OCI-LY7 (cell line): ENCODE data around the gene ARHGEF10L. TPM values are rescaled to one million over a fixed set of nuclear protein-coding genes. Genes with fewer than 3 reads are reported as not detected.

ENCODE experiments used
- BruUV-seq: library from RNA; stranded (reverse); fragments of 400-500 nt; replicated peaks from 2 replicates; lab custom pipeline; 2021; lab: Mats Ljungman, UMichigan
- CTCF ChIA-PET: fragments of 300-600 bp; sonication (Branson Sonifier 250); formaldehyde crosslinking; loops from one replicate; lab custom pipeline; 2022; ENCODE audit warnings: antibody characterized with exemption; ENCODE audit not compliant: unreplicated experiment; lab: Charles Lee
- POLR2A ChIA-PET: fragments of 300-600 bp; sonication (Branson Sonifier 250); formaldehyde crosslinking; loops from one replicate; lab custom pipeline; 2022; ENCODE audit warnings: antibody characterized with exemption; lab: Charles Lee
- DNase-seq: peaks from one replicate; pipeline ENCODE4 v3.0.0-alpha.2; 2015; ENCODE audit warnings: low spot score
- H2AFZ ChIP-seq: fragments of 200-600 bp; sonication (generic), shearing (Covaris generic); 2 replicates; pipeline ENCODE4 v1.6.1; 2014; ENCODE audit warnings: mild to moderate bottlenecking, antibody characterized with exemption, low read length, moderate library complexity
- H3K27ac ChIP-seq: fragments of 200-600 bp; sonication (generic); 2 replicates; pipeline ENCODE4 v1.5.1; 2014; ENCODE audit warnings: mixed run types, low read depth, mild to moderate bottlenecking, moderate library complexity, low read length, inconsistent platforms; ENCODE audit not compliant: poor library complexity, severe bottlenecking
- H3K36me3 ChIP-seq: fragments of 200-600 bp; sonication (generic); 2 replicates; pipeline ENCODE4 v1.6.1; 2014; ENCODE audit warnings: mild to moderate bottlenecking, antibody characterized with exemption, low read length, moderate library complexity, mixed read lengths; ENCODE audit not compliant: insufficient read depth
- H3K4me1 ChIP-seq: fragments of 200-600 bp; sonication (generic); 2 replicates; pipeline ENCODE4 v1.5.1; 2014; ENCODE audit warnings: mild to moderate bottlenecking, low read length; ENCODE audit not compliant: insufficient read depth, poor library complexity, severe bottlenecking
- H3K4me2 ChIP-seq: fragments of 200-600 bp; sonication (generic); 2 replicates; pipeline ENCODE4 v1.6.1; 2014; ENCODE audit warnings: mild to moderate bottlenecking, low read length
- H3K4me3 ChIP-seq: fragments of 200-600 bp; sonication (generic); 2 replicates; pipeline ENCODE4 v1.5.1; 2014; ENCODE audit warnings: mild to moderate bottlenecking, low read depth, low read length; ENCODE audit not compliant: poor library complexity, severe bottlenecking
- H3K79me2 ChIP-seq: fragments of 200-600 bp; sonication (generic); 2 replicates; pipeline ENCODE4 v1.6.1; 2016; ENCODE audit warnings: low read depth, mild to moderate bottlenecking, low read length, moderate library complexity, mixed read lengths; ENCODE audit not compliant: insufficient read depth
- H3K9me2 ChIP-seq: fragments of 200-600 bp; sonication (generic); 2 replicates; pipeline ENCODE4 v1.6.1; 2016; ENCODE audit warnings: mild to moderate bottlenecking, low read length, mixed read lengths; ENCODE audit not compliant: insufficient read depth
- H3K9me3 ChIP-seq: fragments of 200-600 bp; sonication (generic); 2 replicates; pipeline ENCODE4 v1.6.1; 2014; ENCODE audit warnings: mild to moderate bottlenecking, mixed run types, low read length, mixed read lengths
- H4K20me1 ChIP-seq: fragments of 200-600 bp; sonication (generic); 2 replicates; pipeline ENCODE4 v1.6.1; 2014; ENCODE audit warnings: mild to moderate bottlenecking, antibody characterized with exemption, low read length, moderate library complexity, mixed read lengths; ENCODE audit not compliant: insufficient read depth
- EZH2phosphoT487 ChIP-seq: fragments of 200-600 bp; sonication (generic); IDR thresholded peaks from 2 replicates; pipeline ENCODE4 v1.6.1; 2018; ENCODE audit warnings: low read depth, borderline replicate concordance, mild to moderate bottlenecking, mixed run types, antibody characterized with exemption, low read length, moderate library complexity, mixed read lengths
- intact Hi-C: fragments of 100-400 bp; cut with micrococcal nuclease; formaldehyde crosslinking; loops from one replicate; pipeline ENCODE4 v1.10.0; 2022; ENCODE audit not compliant: unreplicated experiment
- total RNA-seq, 2 experiments: library from RNA; depleted of rRNA in 1 of 2; stranded (reverse); fragments of >200 nt in 1 of 2; shearing (Covaris generic) in 1 of 2; gene quantifications; 2 replicates each; pipeline ENCODE4 v1.2.3, GENCODE V29; 2014 to 2022
- TF ChIP-seq, protein P1 (sequence below): fragments of 200-600 bp; sonication (generic); conservative IDR thresholded peaks from 2 replicates; pipeline ENCODE4 v1.5.1; 2014; ENCODE audit warnings: mild to moderate bottlenecking, antibody characterized with exemption, low read length, moderate library complexity, mixed read lengths

Gene ARHGEF10L
- total RNA-seq, 2 experiments from 2014 or later: 2.4 TPM; not detected in 1

DNA sequence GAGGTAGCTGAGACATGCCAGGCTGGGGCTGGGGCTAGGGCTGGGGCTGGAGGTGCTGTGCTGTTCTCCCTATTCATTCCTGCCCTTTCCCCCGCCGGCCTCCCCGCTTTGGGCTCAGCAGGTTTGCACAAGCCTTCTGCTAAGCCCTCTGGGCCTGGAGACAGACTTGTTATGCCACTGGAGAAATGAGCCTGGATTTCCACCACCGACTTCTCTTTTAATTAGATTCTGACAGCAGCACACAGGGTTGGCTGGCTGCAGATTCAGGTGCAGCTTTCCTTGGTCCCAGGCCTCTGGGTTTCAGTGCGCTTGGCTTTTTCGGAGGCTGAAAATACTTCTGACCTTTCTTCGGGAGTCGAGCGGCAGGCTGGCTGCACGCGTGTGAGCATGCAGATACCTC, 144.1 kb downstream of the ARHGEF10L start:
- Histone ChIP-seq H3K36me3 (no peaks in the 10 kb centered on the region), H3K4me1 (no peaks in the 10 kb centered on the region), H3K4me2 (no peak overlapping the region), H3K9me3 (no peaks in the 10 kb centered on the region), H3K9me2 (no peaks in the 10 kb centered on the region), H3K4me3 (no peak overlapping the region), H4K20me1 (no peaks in the 10 kb centered on the region), H3K27ac (no peak overlapping the region), H2AFZ (no peak overlapping the region), H3K79me2 (no peaks in the 10 kb centered on the region)
- ChIA-PET CTCF (interaction anchor here (0.7 kb wide), 1 partner anchor 219 kb away, joined by 3 read pairs; no protein-coding TSS in a partner anchor), POLR2A (no interaction called here)
- no TSS peak for BruUV-seq
- TF ChIP-seq, protein P1, sequence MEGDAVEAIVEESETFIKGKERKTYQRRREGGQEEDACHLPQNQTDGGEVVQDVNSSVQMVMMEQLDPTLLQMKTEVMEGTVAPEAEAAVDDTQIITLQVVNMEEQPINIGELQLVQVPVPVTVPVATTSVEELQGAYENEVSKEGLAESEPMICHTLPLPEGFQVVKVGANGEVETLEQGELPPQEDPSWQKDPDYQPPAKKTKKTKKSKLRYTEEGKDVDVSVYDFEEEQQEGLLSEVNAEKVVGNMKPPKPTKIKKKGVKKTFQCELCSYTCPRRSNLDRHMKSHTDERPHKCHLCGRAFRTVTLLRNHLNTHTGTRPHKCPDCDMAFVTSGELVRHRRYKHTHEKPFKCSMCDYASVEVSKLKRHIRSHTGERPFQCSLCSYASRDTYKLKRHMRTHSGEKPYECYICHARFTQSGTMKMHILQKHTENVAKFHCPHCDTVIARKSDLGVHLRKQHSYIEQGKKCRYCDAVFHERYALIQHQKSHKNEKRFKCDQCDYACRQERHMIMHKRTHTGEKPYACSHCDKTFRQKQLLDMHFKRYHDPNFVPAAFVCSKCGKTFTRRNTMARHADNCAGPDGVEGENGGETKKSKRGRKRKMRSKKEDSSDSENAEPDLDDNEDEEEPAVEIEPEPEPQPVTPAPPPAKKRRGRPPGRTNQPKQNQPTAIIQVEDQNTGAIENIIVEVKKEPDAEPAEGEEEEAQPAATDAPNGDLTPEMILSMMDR: no peak
- no peak for TF ChIP-seq EZH2phosphoT487
- intact Hi-C loops: no loop called here
- no peak for DNase-seq

GRCh38 chr1:17684810-17685209, 145.3 kb downstream of the ARHGEF10L start:
- Histone ChIP-seq H3K4me2 (no peak overlapping the region), H3K9me2 (no peaks in the 10 kb centered on the region), H3K4me1 (no peaks in the 10 kb centered on the region), H4K20me1 (no peaks in the 10 kb centered on the region), H3K27ac (no peak overlapping the region), H3K4me3 (no peak overlapping the region), H3K36me3 (no peaks in the 10 kb centered on the region), H3K9me3 (no peaks in the 10 kb centered on the region), H2AFZ (no peak overlapping the region), H3K79me2 (no peaks in the 10 kb centered on the region)
- intact Hi-C loops: no loop called here
- DNase-seq: no peak
- TF ChIP-seq EZH2phosphoT487: no peak
- TF ChIP-seq, protein P1: no peak
- no TSS peak for BruUV-seq
- CTCF ChIA-PET: no interaction called here
- POLR2A ChIA-PET: no interaction called here

DNA sequence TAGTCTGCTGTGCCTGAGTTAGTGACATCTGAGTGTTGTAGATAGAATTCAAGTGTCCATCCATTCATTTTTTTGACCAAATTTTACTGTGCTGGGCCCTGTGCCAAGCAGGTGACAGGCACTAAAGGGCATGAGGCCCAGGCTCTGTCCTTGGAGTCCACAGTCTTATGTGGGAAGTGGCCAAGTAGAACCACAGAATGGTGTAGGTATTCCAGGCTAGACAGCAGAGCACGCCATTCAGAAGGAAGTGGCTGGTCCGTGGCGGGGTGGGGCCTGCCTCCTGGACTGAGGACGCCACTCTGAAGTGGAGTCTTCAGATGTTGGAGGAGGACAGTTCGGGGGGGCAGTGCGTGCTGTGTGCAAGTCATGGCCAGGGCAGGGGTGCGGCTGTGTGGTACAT, 146.8 kb downstream of the ARHGEF10L start:
- Histone ChIP-seq H3K9me2 (no peaks in the 10 kb centered on the region), H4K20me1 (no peaks in the 10 kb centered on the region), H3K4me3 (no peak overlapping the region), H3K9me3 (no peaks in the 10 kb centered on the region), H2AFZ (no peak overlapping the region), H3K27ac (no peak overlapping the region), H3K79me2 (no peaks in the 10 kb centered on the region), H3K4me2 (no peak overlapping the region), H3K4me1 (no peaks in the 10 kb centered on the region), H3K36me3 (no peaks in the 10 kb centered on the region)
- no peak for TF ChIP-seq EZH2phosphoT487
- TF ChIP-seq, protein P1: no peak
- BruUV-seq: no TSS peak
- ChIA-PET CTCF (no interaction called here), POLR2A (no interaction called here)
- intact Hi-C loops: no loop called here
- DNase-seq: no peak
